Muscle of back (tissue), 11 donors: ENCODE data around the gene EPB41L2. TPM values are rescaled to one million over a fixed set of nuclear protein-coding genes. Genes with fewer than 3 reads are reported as not detected.

ENCODE experiments used
- DNase-seq, 3 donors: peaks; one replicate each; pipeline versions ENCODE4 v3.0.0 to v3.0.0-alpha.2; 2013
- polyA plus RNA-seq, 10 donors: library from polyadenylated mRNA; unstranded; fragments of 120-200 nt; gene quantifications; one replicate each; pipeline ENCODE4 v1.2.1, GENCODE V29; 2013; ENCODE audit not compliant: insufficient read length in 10 of 10

EPB41L2 gene
- polyA plus RNA-seq, 10 donors = 143 to 283 (median 193) TPM

DNA sequence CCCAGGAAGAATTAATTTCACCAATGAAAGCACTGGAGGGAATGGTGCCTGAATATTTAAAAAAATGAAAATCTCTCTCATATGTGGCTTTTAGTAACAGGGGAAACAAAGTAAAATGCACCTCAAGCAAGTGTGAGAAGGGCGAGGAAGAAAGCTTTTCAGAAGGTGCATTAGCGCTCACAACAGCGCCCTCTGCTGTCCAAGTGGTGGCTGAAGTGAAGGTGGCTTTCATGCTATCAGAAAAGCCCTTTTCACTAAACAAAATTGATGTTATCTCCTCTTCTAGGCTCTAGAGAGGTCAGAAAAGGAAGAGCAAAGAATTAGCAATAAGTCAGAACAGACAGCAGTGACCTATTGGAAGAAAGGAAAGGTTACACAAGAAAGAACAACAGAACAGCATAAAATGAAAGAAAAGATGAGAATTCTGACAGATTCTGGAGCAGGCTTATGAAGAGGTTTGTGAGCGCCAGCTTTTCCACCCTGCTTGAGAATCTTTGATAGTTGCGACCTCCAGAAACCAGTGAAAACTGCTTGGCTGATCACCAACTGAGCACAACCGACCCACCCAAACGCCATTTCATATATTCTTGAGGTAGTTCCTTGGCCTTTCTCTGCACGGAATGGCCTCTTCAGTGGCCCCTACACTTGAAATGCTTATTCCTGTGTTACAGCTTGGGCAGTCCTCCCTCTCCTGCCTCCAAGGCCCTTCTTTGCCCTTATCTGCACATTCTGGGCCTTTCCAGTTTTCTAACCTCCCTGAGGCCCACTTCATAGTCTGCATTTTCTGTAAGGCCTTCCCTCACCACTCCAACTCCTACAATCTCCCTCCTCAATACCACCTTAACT, 190.6 kb downstream of the EPB41L2 start:
- DNase-seq = peak; percentile 53 to 82 (median 71)

DNA sequence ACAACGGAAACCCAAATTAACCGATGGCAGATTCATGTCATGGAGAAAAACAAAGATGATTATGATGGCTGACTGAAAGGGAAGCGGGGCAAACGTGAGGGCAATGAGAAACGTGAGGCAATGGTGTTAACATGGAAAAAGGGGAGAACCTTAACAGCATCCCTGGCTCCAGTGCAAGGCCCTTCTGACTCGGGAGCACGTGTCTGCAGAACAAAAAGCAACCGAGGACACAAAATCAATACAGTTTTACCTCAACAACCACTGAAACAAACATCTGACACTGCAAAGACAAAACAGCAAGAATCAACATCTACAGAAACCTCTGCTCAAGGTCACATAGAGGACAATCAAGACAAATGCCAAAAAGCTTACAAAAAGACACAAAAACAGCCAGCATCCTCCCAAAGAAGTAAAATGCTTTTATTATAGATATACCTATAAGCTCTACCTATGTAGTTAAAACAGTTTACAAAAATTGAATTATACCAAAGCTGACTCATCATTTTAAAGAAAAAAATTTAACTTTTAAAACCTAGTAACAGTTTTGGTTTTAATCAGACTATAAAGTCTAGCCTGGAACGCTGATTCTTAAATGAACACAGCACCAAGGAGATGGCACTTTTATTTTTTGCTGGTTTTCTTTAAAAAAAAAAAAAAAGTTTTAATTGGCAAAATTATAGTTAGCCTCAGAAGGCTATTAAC, 192.7 kb downstream of the EPB41L2 start:
- DNase-seq = no peak

DNA sequence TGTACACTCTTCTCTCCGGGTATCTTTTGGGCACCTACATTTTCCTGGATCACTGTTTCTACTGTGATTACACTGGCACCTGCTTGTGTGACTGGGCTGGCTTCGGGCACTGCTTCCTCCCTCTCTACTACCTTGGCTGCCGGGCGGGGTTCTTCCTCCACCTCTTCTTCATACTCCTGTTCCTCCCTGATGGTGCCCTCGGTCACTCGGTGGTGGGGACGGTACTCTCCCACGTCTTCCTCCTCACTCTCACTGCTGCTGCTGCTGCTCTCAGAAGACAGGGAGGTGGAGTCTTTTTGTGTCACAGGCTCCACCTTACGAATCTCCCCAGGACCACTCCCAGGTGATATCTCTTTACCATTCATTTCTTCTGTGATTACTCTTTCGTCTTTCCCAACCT, 193.4 kb downstream of the EPB41L2 start:
- DNase-seq = no peak

DNA sequence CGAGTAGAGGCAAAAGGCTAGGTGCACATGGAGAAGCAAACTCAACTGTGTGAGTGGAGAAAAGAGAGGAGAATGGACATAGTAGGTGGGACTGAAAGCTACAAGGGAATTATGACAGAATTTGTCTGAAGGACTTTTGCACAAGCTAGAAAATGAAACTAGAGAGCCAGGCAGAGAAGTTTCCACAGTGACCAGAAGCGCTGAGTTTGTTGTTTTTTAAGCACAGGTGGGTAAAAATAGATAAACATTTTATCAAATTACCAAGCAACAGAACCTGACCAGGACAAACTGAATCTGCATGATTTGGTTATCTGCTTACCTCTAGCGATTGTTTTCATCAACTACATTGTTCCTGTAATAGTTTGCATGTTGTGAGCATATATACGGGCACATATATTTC, 197.3 kb downstream of the EPB41L2 start:
- no peak for DNase-seq

DNA sequence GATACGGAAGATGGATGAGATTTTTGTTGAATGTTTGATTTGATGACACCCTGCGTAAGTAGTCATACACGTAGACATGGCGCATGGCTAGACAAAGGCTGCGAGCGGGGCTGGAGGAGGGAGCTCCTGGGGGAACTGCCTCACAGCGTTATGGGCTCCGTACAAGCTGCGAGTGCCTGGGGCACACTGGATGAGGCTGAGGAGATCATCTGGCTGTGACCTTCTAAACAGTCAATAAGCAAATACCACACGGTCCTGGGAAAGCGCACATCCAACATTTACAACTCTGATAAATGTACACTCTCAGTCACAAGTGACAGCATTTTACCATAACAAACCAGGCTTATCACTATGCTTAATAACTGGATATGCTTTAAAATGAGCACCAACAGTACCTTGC, 198.7 kb downstream of the EPB41L2 start:
- DNase-seq = no peak

DNA sequence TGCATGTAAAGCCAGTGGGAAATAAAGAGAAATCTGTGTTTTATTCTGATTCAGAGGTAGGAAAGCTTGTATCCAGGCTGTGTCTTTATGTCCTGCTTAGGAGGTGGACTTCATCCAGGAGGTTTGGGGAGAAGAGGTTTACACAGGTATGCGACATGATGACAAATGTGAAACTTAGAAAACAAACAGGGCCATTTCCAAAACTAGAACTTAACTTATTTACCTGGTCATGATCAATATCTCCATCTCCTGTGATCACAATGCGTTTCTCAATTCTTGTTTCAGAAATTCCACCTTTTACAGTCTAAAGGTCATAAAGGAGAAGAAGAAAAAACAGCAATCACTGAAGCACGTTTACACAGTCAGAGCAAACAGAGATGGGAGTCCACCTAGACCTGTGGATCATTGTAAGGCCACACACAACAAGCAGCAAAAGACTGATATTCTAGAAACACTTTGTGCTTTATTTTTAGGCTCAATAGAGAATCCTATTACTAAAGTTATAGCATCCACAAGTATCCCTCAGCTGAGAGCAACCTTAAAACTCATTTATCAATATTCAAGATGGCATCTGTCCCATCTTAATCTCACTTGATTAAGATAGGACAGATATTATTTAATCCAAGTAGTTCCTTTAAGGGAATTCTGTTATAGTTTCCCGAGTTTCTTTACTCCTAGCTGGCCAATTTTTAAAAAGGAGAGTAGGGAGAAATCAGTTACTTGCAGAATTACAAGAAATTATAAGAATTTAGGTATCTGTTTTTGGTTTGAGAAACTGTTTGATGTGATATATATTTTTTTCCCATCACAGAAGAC, 199.4 kb downstream of the EPB41L2 start:
- no peak for DNase-seq

DNA sequence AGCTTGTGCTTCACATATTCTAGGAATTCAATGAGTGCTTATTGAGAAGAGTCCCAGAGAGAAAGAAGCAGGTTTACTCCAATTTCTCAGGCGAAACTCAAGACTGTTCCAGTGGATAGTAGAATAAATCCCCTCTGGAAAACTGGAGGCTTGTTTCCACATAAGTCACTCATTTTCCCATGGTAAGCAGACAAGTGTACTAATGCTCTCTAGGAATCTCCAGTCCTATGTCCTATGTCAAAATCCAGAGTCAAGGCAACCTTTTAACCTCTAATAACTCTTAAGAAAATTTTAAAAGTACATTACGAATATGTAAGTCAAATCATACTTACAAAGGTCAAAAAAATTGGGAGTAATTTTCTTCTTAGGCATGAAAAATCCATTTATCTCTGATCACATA, 200.7 kb downstream of the EPB41L2 start:
- peak in 1 of 3 donors; percentile 12 for DNase-seq

DNA sequence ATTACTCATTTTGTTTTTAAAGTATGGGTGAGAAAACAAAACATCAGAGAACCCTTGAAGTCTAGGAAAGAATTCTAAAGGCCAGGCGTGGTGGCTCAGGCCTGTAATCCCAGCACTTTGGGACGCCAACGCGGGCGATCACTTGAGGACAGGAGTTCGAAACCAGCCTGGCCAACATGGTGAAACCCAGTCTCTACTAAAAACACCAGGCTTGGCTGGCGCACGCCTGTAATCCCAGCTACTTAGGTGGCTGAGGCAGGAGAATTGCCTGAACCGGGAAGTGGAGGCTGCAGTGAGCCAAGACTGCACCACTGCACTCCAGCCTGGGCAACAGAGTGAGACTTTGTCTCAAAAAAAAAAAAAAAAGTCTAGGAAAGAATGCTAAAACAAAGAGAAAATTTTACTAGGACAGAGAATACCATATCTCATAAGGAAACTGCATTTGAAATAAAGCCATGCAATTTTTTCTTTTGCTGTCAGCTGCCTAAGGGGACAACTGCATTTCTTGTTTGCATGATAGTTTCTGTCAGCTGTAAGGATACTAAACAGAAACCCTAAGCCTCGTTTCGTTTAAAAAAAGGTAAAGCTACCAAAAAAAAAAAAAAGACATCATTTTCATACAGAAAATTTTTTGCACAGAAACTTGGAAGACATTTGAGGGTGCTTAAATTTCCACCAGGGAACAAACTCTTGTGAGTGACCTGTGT, 203.7 kb downstream of the EPB41L2 start:
- no peak for DNase-seq

DNA sequence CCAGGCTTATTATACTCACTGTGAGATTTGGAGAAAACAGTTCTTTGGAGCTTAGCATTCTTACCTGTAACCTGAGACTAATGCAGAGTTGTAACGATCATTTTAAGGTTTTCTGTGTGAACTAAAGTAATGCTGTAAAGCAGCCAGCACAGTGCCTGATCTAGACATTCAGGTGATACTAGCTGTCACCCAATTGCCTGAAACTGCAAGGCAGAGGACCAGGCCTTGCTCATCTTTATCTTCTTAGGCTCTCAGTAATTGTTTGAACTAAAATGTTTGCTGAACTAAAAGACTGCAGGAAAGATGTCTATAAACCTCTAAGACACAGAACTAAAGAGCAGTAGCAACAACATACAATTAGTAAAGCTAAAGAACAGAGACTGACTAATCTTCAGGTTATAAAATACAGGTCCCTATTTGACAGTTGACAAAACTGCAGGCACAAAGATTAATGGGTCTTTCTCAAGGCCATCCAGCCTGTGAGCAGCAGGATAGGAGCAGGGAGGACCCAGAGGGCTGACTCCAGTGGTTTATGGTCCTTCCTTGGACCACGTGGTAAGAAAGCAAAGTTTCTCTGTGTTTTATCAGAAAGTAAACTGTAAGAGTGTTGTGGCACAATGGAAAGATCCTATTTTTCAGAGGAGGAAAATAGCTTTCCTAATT, 204.4 kb downstream of the EPB41L2 start:
- DNase-seq = no peak

DNA sequence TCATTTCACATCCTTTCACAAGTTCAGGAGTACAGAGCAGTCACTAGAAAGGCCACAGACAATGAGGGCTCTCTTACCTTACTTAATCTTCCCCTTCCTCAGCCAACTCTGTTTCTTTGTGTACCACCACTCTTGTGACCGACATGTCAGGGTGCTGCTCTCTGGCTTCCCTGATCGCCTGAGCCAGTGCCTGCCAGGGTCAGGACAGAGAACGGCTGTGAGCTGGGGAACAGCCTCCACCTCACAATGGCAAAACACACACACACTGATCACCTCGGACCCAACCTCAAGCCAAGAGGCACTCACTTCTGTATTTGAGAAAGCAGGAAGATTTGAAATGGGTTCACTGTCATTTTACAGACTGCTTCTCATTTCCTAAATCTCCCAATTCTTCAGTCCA, 205.0 kb downstream of the EPB41L2 start:
- no peak for DNase-seq

DNA sequence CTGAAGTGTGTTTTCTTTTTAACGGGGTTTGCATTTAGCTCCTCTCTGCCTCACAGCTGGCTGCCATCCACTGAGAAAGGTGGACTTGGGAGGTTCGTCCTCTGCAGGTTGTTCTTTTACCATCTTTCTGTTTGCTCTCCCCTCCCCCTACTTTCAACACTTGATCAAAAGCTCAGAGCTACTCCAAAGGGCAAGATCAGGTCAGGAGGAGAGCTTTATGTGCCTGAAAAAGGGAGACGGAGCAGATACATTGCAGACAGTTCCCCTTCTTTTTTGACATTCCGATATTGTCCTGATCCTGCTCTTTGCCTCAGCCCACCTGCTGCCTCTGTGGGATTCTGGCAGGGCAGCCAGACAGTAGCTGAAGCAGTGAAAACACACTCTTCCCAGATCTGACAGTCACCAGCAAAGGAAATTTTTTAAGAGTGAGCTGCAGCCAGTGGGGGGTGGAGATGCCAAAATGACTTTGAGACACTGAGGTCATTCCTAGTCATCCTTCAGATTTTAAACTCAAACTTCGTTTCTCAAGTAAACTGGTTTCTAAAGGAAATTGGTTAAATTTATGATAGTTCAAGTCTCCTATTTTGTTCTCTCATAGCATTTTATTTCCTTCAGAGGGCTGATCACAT, 209.4 kb downstream of the EPB41L2 start:
- DNase-seq = peak in 1 of 3 donors; percentile 38

DNA sequence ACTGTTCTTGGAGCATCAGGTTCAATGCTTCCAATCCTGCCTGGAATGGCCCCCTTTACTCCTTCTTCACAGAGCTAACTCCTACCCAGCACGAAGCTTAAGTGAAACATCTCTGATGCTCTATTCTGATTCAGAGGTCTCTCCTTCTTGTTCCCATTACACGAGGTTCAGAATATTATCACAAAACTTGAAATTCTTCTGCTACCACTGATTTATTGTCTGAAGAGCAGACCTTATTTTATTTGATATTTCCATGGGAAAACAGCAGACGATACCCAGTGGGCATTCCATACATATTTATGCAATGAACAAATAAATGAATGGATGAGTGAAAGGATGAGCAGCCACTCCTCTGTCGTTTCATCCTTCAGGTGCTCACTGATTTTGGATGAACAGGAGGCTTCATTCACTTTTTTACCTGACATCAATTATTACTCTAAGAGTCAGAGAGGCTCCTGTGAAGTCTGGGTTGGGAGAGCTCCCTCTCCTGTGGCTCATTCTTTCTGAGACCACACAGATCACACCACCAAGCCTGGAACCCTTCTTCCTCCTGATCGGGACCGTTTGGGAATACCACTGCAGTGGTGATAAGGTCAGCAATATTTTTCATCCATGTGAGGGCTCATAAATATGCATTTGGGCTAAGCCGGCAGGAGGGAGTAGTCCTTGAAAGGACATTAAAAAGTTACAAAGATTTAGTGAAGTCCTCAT, 210.0 kb downstream of the EPB41L2 start:
- DNase-seq = no peak

DNA sequence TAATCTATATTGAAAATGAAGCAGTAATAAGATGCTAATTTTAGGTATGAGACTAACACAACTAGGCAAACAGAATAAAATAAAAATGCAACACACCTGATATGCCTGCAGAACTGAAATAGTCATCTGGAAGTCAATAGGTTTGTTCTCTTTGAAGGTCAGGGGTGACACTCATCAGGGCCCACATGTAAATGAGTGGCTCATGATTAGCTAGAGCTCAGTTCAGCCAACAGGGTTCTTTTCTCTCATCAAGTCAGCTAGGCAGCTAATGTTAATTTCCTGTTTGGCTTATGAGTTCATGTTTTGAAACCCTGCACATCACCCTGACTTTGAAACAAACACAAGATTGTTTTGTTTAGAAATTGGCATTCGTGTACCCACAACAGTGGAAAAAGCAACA, 212.0 kb downstream of the EPB41L2 start:
- DNase-seq = no peak

DNA sequence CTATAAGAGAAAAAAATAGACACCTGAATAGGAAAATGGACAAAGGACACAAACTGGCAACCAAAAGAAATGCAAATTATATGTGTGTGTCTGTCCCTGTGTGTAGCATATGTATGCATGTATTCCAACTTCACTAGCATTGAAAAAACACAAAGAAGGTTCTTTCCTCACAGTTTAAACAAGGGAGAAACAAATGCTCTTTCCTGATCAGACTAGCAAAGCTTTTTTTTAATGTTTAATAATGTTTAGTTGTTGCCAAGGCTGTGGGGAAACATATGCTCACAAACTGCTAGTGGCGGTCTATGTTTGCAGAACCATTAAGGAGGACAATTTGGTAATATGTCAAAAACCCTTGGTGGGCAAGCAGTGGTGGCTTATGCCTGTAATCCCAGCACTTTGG, 213.5 kb downstream of the EPB41L2 start:
- peak in 1 of 3 donors; percentile 37 for DNase-seq

DNA sequence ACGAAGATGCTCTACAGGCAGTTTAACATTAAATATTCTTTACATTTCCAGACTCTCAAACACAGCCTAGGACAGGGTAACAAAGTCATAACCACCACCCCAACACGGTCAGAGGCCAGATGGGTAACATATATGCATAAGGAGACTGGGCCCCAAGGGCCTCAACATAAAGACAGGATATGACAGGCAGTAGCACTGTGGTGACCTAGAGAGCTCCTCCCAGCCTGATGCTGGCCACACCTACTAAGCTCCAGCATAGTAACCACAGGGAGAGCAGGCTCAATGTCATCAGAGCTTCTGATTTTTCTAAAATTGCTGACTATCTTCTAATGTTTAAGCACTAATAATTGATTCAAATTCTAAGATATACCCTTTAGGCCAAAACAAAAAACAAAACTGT, 214.1 kb downstream of the EPB41L2 start:
- DNase-seq = no peak

DNA sequence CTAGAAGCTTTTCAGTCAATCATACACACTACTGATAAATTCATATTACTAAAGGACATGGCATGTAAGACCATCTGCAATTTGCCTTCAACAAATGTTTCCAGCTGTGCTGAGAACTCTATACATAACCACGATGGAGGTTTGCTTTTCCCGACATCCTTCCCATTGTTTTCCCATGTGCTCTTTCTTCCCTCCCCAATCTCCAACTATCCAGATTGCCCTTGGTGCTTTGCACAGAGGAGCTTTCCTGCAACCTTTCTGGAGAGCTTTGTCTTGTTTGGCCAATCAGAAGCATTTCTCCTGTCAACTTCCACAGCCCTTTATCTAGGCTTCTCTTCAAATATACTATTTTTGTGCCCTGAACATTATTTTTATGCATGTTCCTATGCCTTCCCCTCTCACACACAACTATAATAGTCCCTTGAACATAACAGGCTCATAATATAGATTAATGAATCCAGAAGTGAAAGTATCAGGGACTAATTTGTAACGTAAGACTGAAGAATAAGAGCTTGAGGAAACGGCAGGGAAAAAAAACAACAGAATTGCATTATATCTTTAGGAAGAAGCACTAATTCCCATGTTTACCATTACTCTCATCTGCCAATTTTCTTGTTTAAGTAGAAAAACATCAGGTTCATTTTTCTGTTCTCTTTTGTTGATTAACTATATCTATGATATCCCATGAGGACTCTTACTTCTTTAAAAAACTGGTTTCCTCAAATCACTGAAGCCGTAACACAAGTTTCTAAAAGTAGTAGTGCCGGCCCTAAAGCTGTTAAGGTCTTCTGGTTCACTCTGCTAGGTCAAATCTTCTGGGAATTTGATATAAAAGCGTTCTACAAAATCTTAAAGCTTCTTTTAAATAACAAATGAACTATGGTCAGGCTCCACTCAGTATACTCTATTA, 215.8 kb downstream of the EPB41L2 start:
- peak in 2 of 3 donors; percentile 7 to 61 for DNase-seq

DNA sequence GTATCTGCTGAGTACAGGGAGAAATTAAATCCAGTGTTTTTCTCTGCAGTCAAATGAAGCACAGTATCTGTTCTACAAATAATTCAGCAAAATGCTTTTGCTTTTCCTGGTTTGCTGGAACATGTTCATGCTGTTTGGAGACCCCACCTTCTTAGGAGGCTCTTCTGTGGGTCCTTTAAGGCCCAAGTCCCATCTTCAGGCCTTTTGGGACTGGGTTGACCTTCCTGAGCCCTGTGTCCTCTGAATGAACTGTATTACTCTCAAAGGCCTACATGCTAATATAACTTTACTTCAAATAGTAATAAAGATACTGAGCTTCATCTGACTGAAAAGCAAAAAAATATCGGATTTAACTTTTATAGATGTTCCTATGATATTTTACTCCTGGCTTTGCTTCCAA, 216.5 kb downstream of the EPB41L2 start:
- DNase-seq = peak in 1 of 3 donors; percentile 44

DNA sequence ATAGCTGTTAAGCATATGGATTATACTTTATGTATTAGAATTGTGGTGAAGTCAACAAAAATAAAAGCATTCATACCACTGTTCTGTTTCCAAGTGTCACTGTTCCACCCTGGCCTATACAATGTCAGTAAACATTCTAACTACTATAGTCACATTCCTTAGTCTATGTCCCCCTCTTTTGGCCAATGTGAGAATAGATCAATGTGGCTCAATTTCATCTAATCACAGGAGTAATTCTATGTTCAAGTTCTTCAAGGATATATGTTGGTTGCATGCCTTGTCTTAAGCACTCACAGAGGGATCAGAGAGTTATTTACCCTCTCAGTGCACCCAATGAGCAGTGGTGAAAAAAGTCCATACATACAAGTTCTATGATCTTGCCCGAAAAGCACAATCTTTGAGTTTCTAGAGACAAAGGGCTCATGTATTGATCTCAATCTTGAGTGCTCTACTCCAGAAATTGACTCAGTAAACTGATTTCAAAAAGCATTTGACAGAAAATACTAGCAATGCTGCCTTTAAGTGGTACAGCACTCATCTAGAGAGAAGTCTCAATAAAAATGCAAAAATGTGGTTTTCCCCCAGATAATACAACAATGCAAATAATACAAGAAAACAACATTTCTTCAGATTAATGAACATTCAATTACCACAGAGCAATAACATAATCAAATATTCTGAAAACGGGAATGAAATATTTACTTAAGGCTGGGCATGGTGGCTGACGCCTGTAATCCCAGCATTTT, 219.3 kb downstream of the EPB41L2 start:
- peak in 2 of 3 donors; percentile 36 to 43 for DNase-seq
